Uterus (tissue), 4 donors: ENCODE results near the gene ZNF202. TPM values are rescaled to one million over a fixed set of nuclear protein-coding genes. Genes with fewer than 3 reads are reported as not detected.

Source experiments
- DNase-seq, 2 donors: peaks; one replicate each; pipeline ENCODE4 v3.0.0-alpha.2; 2019 to 2020
- H3K27ac ChIP-seq, 2 donors: fragments of 200-600 bp; sonication (generic); 1 replicate in 1 of 2; 2 replicates in 1 of 2; pipeline ENCODE4 v1.5.1; 2016 to 2018
- H3K27me3 ChIP-seq, 2 donors: fragments of 200-600 bp; sonication (generic); one replicate each; pipeline ENCODE4 v1.5.1; 2018 to 2019; ENCODE audit warnings: control low read depth in 1 of 2
- H3K36me3 ChIP-seq, 2 donors: fragments of 200-600 bp; sonication (generic); one replicate each; pipeline ENCODE4 v1.5.1; 2019; ENCODE audit warnings: control low read depth in 1 of 2
- H3K4me1 ChIP-seq, 2 donors: fragments of 200-600 bp; sonication (generic); one replicate each; pipeline ENCODE4 v1.5.1; 2018 to 2019; ENCODE audit warnings: control low read depth in 1 of 2
- H3K4me3 ChIP-seq, 2 donors: fragments of 200-600 bp; sonication (generic); 1 replicate in 1 of 2; 2 replicates in 1 of 2; pipeline ENCODE4 v1.5.1; 2018 to 2019; ENCODE audit warnings: mild to moderate bottlenecking in 1 of 2
- H3K9me3 ChIP-seq, 2 donors: fragments of 200-600 bp; sonication (generic); one replicate each; pipeline ENCODE4 v1.5.1; 2019; ENCODE audit warnings: control low read depth in 1 of 2
- CTCF ChIP-seq, 4 experiments: fragments of 200-600 bp in 2 of 4; fragments of 450-650 bp in 2 of 4; sonication (generic) in 2 of 4; IDR thresholded peaks; one replicate each; pipeline ENCODE4 v1.5.1; 2016 to 2019; ENCODE audit warnings: antibody characterized with exemption in 4 of 4, mild to moderate bottlenecking in 2 of 4, moderate library complexity in 1 of 4
- POLR2A ChIP-seq, 2 donors: fragments of 450-650 bp; IDR thresholded peaks; one replicate each; pipeline ENCODE4 v1.6.1; 2016; ENCODE audit warnings: antibody characterized with exemption in 2 of 2, mild to moderate bottlenecking in 1 of 2, moderate library complexity in 1 of 2
- intact Hi-C: fragments of 100-400 bp; cut with DNase I; formaldehyde crosslinking; loops from one replicate; pipeline ENCODE4 v1.15.1; 2023; ENCODE audit warnings: low total_unique reads
- total RNA-seq, 4 donors: library from RNA; depleted of rRNA in 3 of 4; stranded (reverse); fragments of >200 nt in 3 of 4; gene quantifications; one replicate each; pipeline versions ENCODE4 v1.1.0 to v1.2.4, GENCODE V29; 2014 to 2023
- donor health status: DM: yes; HTN: yes; CAD: no.

Gene ZNF202
- total RNA-seq, 4 donors from 2014 or later, result 0.77 to 23.3 (median 12.7) TPM

- Histone ChIP-seq H3K36me3 (no peaks in the 10 kb centered on the region), H3K9me3 (no peaks in the 10 kb centered on the region), H3K27me3 (no peaks in the 10 kb centered on the region), H3K27ac (no peak overlapping the region), H3K4me1 (no peaks in the 10 kb centered on the region), H3K4me3 (no peak overlapping the region)
- no peak for DNase-seq
- intact Hi-C loops, result no loop called here
- TF ChIP-seq POLR2A (IDR thresholded peaks at IDR 0.05) (no peak), CTCF (IDR thresholded peaks at IDR 0.05) (no peak)
These were observed 46.9 kb downstream of the ZNF202 start for GRCh38 chr11:123694551-123694950.

DNA sequence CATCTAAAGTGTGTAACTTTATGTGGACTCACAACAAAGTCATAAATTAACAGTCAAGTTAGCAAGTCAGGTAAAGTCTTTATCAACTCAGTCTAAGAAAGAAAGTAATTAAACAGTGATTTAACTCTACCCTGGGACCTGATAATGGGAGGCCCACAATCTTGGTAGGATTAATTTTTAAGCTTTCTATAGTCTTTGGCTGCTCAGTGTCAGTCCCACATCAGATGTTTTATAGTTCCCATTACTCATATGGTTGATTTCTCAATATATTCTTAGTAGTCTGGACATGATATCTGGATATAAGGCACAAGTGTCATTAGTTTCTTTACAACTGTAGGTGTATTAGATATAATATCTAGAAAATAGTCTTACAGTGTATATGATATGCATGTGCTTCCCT, 48.5 kb downstream of the ZNF202 start:
- Histone ChIP-seq H3K4me3 (no peak overlapping the region), H3K27ac (no peak overlapping the region), H3K27me3 (no peaks in the 10 kb centered on the region), H3K4me1 (no peaks in the 10 kb centered on the region), H3K9me3 (no peaks in the 10 kb centered on the region), H3K36me3 (no peaks in the 10 kb centered on the region)
- no peak for DNase-seq
- TF ChIP-seq POLR2A (IDR thresholded peaks at IDR 0.05) (no peak), CTCF (IDR thresholded peaks at IDR 0.05) (no peak)
- intact Hi-C loops, result no loop called here

DNA sequence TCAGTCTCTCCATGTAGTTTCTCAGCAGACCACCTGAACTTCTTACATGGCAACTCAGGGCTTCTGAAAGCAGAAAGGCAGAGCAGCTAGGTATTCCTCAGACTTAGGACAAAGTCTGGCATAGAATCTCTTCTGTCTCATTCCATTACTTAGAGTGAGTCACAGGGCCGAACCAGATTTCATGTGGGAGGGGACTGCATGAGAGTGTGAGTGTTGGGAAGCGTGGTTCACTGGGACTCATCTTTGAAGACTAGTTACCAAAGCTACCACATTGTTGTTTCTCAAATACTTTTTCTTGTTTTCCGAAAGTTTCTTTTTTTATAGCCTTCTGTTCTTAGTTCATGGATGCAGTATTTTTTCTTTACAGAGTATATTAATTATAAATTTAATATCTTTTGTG, 51.0 kb downstream of the ZNF202 start:
- no peaks in the 10 kb centered on the region for H3K9me3 ChIP-seq
- TF ChIP-seq CTCF (IDR thresholded peaks at IDR 0.05), result no peak
- no peak for TF ChIP-seq POLR2A (IDR thresholded peaks at IDR 0.05)
- no peak overlapping the region for H3K4me3 ChIP-seq
- H3K27ac ChIP-seq, result no peak overlapping the region
- intact Hi-C loops, result no loop called here
- no peaks in the 10 kb centered on the region for H3K4me1 ChIP-seq
- no peaks in the 10 kb centered on the region for H3K27me3 ChIP-seq
- H3K36me3 ChIP-seq, result no peaks in the 10 kb centered on the region
- no peak for DNase-seq

GRCh38 chr11:123684601-123685000, 56.9 kb downstream of the ZNF202 start:
- no peak overlapping the region for H3K27ac ChIP-seq
- no peak for TF ChIP-seq CTCF (IDR thresholded peaks at IDR 0.05)
- H3K27me3 ChIP-seq, result no peaks in the 10 kb centered on the region
- no peak overlapping the region for H3K4me3 ChIP-seq
- DNase-seq, result no peak
- no peaks in the 10 kb centered on the region for H3K36me3 ChIP-seq
- intact Hi-C loops, result no loop called here
- H3K9me3 ChIP-seq, result no peaks in the 10 kb centered on the region
- H3K4me1 ChIP-seq, result no peaks in the 10 kb centered on the region

DNA sequence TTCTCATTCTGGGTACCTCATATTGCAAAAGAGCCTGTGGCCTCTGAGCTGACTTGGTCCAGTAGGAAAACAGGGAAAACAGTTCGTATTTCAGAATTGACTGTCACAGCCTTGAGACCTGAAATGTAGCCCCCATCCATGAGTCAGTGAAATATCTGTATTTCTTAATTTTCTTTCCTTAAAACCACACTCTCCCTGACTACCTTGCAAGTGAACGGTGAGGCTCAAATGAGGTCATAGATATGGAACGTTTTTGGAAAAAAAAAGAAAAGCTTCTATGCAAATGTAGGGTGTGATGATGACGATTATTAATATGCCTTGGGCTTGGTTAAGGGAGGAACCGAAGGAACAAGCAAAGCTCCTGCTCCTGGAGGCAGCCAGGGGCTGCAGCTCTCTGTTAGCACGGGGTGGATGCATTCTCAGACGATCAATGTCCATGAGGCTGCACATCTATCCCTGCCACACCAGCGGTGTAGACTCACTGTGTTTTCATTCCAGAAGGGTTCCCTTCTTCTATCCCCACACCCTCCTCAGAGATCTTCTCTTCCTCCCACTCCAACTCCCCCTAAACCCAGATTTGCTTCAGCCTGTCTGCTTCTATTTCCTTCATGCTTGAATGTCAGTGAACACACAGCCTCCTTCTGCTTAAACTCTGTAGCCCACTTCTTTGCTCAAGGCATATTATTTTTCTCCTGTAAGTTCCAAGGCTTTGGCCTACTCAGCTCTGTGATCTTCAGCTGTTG, 57.9 kb downstream of the ZNF202 start:
- TF ChIP-seq CTCF (IDR thresholded peaks at IDR 0.05) (no peak), POLR2A (IDR thresholded peaks at IDR 0.05) (no peak)
- Histone ChIP-seq H3K27me3 (no peaks in the 10 kb centered on the region), H3K9me3 (no peaks in the 10 kb centered on the region), H3K27ac (no peak overlapping the region), H3K4me1 (no peaks in the 10 kb centered on the region), H3K36me3 (no peaks in the 10 kb centered on the region), H3K4me3 (no peak overlapping the region)
- intact Hi-C loops, result no loop called here
- no peak for DNase-seq
